Neural progenitor cell (in vitro differentiated cells): ENCODE measurements around the gene NUP93. TPM values are rescaled to one million over a fixed set of nuclear protein-coding genes. Genes with fewer than 3 reads are reported as not detected.
A peak's percentile ranks its signal among the peaks of the same experiment; 100 is the strongest.

Experiments used
- DNase-seq: peaks from one replicate; pipeline ENCODE4 v3.0.0-alpha.2; 2016; ENCODE audit warnings: low spot score
- H2AFZ ChIP-seq: fragments of 200-600 bp; sonication (generic); replicated peaks from 2 replicates; pipeline ENCODE4 v1.6.1; 2016; ENCODE audit warnings: antibody characterized with exemption
- H3F3A ChIP-seq: fragments of 200-600 bp; sonication (generic); 2 replicates; pipeline ENCODE4 v1.6.1; 2016; ENCODE audit warnings: antibody characterized with exemption, low read depth
- H3K27ac ChIP-seq: fragments of 200-600 bp; sonication (generic); 2 replicates; pipeline ENCODE4 v1.5.1; 2016; ENCODE audit warnings: mild to moderate bottlenecking
- H3K27me3 ChIP-seq: fragments of 200-600 bp; sonication (generic); 2 replicates; pipeline ENCODE4 v1.6.1; 2016; ENCODE audit warnings: mild to moderate bottlenecking, moderate library complexity
- H3K36me3 ChIP-seq: fragments of 200-600 bp; sonication (generic); 2 replicates; pipeline ENCODE4 v1.5.1; 2016
- H3K4me1 ChIP-seq: fragments of 200-600 bp; sonication (generic); 2 replicates; pipeline ENCODE4 v1.6.1; 2016; ENCODE audit warnings: mixed run types
- H3K4me2 ChIP-seq: fragments of 200-600 bp; sonication (generic); 2 replicates; pipeline ENCODE4 v1.6.1; 2016
- H3K4me3 ChIP-seq: fragments of 200-600 bp; sonication (generic); 2 replicates; pipeline ENCODE4 v1.5.1; 2016
- H3K79me2 ChIP-seq: fragments of 200-600 bp; sonication (generic); 2 replicates; pipeline ENCODE4 v1.6.1; 2016; ENCODE audit warnings: low read depth
- H3K9ac ChIP-seq: fragments of 200-600 bp; sonication (generic); 2 replicates; pipeline ENCODE4 v1.6.1; 2016
- H3K9me3 ChIP-seq: fragments of 200-600 bp; sonication (generic); 2 replicates; pipeline ENCODE4 v1.5.1; 2016; ENCODE audit warnings: low read depth
- H4K20me1 ChIP-seq: fragments of 200-600 bp; sonication (generic); 2 replicates; pipeline ENCODE4 v1.6.1; 2016; ENCODE audit warnings: low read depth
- H3K27ac Mint-ChIP-seq: 3 replicates; pipeline ENCODE4 v1.8.0; 2021; ENCODE audit warnings: mixed read lengths
- H3K27me3 Mint-ChIP-seq: 2 replicates; pipeline ENCODE4 v1.8.0; 2022; ENCODE audit warnings: low read depth, mild to moderate bottlenecking, inconsistent platforms, moderate library complexity, mixed read lengths; ENCODE audit not compliant: insufficient read depth
- H3K36me3 Mint-ChIP-seq: 3 replicates; pipeline ENCODE4 v1.8.0; 2021; ENCODE audit warnings: mixed read lengths
- H3K4me1 Mint-ChIP-seq: 3 replicates; pipeline ENCODE4 v1.8.0; 2021; ENCODE audit warnings: mixed read lengths
- H3K4me3 Mint-ChIP-seq: 3 replicates; pipeline ENCODE4 v1.8.0; 2021; ENCODE audit warnings: mild to moderate bottlenecking, moderate library complexity, mixed read lengths
- H3K9me3 Mint-ChIP-seq: 3 replicates; pipeline ENCODE4 v1.8.0; 2020; ENCODE audit warnings: mixed read lengths
- EZH2 ChIP-seq: fragments of 200-600 bp; sonication (generic); IDR thresholded peaks from 2 replicates; pipeline ENCODE4 v1.6.1; 2017; ENCODE audit warnings: antibody characterized with exemption, mild to moderate bottlenecking, moderate library complexity
- EZH2phosphoT487 ChIP-seq: fragments of 200-600 bp; sonication (generic); IDR thresholded peaks from 2 replicates; pipeline ENCODE4 v1.6.1; 2017; ENCODE audit warnings: antibody characterized with exemption
- total RNA-seq: library from RNA; depleted of rRNA; stranded (reverse); fragments of >200 nt; gene quantifications from 2 replicates; pipeline ENCODE4 v1.2.3, GENCODE V29; 2015; ENCODE audit warnings: low replicate concordance
- TF ChIP-seq, protein P1 (sequence below): fragments of 200-600 bp; sonication (generic); IDR thresholded peaks from 2 replicates; pipeline ENCODE4 v1.5.1; 2017; ENCODE audit warnings: antibody characterized with exemption, mild to moderate bottlenecking

Gene NUP93
- total RNA-seq, 1 donor from 2014 or later = 116 TPM

- Mint-ChIP-seq H3K4me3 (no peak within 1 kb of the TSS), H3K36me3 (no peaks in the 10 kb centered on the region), H3K27ac (peak within 1 kb of the TSS; percentile 87), H3K27me3 (peaks cover 9% of the 10 kb centered on the region), H3K4me1 (peaks cover 30% of the 10 kb centered on the region), H3K9me3 (no peaks in the 10 kb centered on the region)
- no peak for TF ChIP-seq EZH2
- TF ChIP-seq, protein P1, sequence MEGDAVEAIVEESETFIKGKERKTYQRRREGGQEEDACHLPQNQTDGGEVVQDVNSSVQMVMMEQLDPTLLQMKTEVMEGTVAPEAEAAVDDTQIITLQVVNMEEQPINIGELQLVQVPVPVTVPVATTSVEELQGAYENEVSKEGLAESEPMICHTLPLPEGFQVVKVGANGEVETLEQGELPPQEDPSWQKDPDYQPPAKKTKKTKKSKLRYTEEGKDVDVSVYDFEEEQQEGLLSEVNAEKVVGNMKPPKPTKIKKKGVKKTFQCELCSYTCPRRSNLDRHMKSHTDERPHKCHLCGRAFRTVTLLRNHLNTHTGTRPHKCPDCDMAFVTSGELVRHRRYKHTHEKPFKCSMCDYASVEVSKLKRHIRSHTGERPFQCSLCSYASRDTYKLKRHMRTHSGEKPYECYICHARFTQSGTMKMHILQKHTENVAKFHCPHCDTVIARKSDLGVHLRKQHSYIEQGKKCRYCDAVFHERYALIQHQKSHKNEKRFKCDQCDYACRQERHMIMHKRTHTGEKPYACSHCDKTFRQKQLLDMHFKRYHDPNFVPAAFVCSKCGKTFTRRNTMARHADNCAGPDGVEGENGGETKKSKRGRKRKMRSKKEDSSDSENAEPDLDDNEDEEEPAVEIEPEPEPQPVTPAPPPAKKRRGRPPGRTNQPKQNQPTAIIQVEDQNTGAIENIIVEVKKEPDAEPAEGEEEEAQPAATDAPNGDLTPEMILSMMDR = no peak
- TF ChIP-seq EZH2phosphoT487 = no peak
- Histone ChIP-seq H3K4me1 (peaks cover 23% of the 10 kb centered on the region), H3K27ac (no peak within 1 kb of the TSS), H4K20me1 (no peaks in the 10 kb centered on the region), H2AFZ (peak within 1 kb of the TSS; percentile 10), H3F3A (peaks cover 14% of the 10 kb centered on the region), H3K36me3 (no peaks in the 10 kb centered on the region), H3K4me2 (no peak within 1 kb of the TSS), H3K4me3 (no peak within 1 kb of the TSS), H3K27me3 (no peaks in the 10 kb centered on the region), H3K79me2 (no peaks in the 10 kb centered on the region), H3K9me3 (no peaks in the 10 kb centered on the region), H3K9ac (no peak within 1 kb of the TSS)
- no peak for DNase-seq
These were observed 135.0 kb downstream of the NUP93 start, which contains the start of gene SLC12A3 for GRCh38 chr16:56864960-56865359. SLC12A3 (plus strand) TSS chr16:56865207; CDS start chr16:56865236, 29 bp downstream.

DNA sequence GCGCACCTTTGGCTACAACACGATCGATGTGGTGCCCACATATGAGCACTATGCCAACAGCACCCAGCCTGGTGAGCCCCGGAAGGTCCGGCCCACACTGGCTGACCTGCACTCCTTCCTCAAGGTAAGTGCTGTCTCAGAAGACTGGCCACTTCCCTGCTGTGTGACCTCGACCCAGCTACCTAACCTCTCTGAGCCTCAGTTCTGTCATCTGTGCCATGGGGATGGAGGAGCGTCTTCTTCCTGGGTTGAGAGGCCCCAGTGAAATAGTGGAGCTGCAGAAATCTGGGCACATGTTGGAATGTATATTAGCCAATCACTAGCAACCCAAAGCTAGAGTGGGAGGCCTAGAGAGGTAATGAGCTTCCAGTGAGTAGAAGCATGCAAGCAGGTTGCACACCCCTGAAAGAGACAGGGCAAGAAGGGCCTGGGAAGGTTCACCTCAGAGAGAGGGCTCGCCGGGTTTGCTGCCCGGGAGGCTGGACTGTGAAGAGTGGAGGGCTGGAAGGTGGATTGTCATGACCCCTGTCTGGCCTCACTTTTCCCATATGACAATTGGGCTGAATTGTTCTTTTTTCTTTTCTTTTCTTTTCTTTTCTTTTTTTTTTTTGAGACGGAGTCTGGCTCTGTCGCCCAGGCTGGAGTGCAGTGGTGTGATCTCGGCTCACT lies 135.6 kb downstream of the NUP93 start:
- Histone ChIP-seq H3K4me2 (no peak overlapping the region), H3K27ac (no peak overlapping the region), H2AFZ (no peak overlapping the region), H3K36me3 (no peaks in the 10 kb centered on the region), H3F3A (peaks cover 9% of the 10 kb centered on the region), H3K9me3 (no peaks in the 10 kb centered on the region), H3K9ac (no peak overlapping the region), H3K27me3 (no peaks in the 10 kb centered on the region), H3K4me3 (no peak overlapping the region), H3K79me2 (no peaks in the 10 kb centered on the region), H3K4me1 (peaks cover 17% of the 10 kb centered on the region), H4K20me1 (no peaks in the 10 kb centered on the region)
- Mint-ChIP-seq H3K4me3 (no peak overlapping the region), H3K36me3 (no peaks in the 10 kb centered on the region), H3K4me1 (peaks cover 26% of the 10 kb centered on the region), H3K27me3 (peaks cover 9% of the 10 kb centered on the region), H3K9me3 (no peaks in the 10 kb centered on the region), H3K27ac (peak overlapping the region; percentile 55)
- DNase-seq = no peak
- no peak for TF ChIP-seq EZH2phosphoT487
- TF ChIP-seq, protein P1 = no peak

DNA sequence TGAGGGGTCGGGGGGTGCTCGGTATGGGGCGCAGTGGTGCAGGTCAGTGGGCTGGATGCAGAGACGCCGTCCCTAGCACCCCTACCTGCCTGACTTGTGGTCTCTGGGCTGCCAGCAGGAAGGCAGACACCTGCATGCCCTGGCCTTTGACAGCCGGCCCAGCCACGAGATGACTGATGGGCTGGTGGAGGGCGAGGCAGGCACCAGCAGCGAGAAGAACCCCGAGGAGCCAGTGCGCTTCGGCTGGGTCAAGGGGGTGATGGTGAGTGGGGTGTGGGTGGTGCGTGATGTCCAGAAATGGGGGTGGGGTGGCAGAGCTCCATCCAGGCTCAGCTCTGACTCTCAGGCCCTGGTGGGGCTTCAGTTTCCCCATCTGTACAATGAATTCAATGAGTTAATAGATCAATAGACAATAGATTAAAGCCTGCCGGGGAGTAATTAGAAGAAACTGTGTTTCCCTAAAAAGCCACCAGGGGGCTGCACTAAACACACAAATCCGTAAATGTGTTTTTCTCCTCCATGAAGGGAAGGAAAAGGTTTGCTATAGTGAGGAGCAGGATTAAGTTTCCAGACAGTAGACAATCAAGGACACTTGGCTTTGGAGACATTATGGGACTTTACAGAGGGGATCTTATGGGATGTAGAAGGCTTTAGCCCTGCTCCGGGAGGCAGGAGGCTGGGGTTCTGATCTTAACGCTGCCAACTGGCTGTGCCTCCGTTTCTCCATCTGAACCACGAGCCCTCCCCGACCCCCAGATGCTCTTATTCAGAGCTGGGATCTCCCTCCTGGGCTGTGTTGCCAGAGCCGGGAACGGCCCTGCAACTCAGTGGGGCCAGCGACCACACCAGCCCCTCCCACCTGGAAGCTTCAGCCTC lies 137.3 kb downstream of the NUP93 start:
- no peaks in the 10 kb centered on the region for H3K9me3 Mint-ChIP-seq
- H3K79me2 ChIP-seq = no peaks in the 10 kb centered on the region
- H3K27me3 ChIP-seq = no peaks in the 10 kb centered on the region
- H3K4me3 Mint-ChIP-seq = no peak overlapping the region
- H3K9me3 ChIP-seq = no peaks in the 10 kb centered on the region
- peak overlapping the region; percentile 90 for H2AFZ ChIP-seq
- H4K20me1 ChIP-seq = no peaks in the 10 kb centered on the region
- peaks cover 13% of the 10 kb centered on the region for H3K4me1 Mint-ChIP-seq
- TF ChIP-seq EZH2phosphoT487 = no peak
- TF ChIP-seq, protein P1 = peak; percentile 85
- peaks cover under 1% of the 10 kb centered on the region for H3K4me1 ChIP-seq
- no peak overlapping the region for H3K27ac ChIP-seq
- no peak overlapping the region for H3K9ac ChIP-seq
- H3F3A ChIP-seq = no peaks in the 10 kb centered on the region
- DNase-seq = peak; percentile 75
- no peak overlapping the region for H3K4me3 ChIP-seq
- no peaks in the 10 kb centered on the region for H3K36me3 ChIP-seq
- H3K36me3 Mint-ChIP-seq = no peaks in the 10 kb centered on the region
- H3K27me3 Mint-ChIP-seq = peaks cover 12% of the 10 kb centered on the region
- H3K27ac Mint-ChIP-seq = peak overlapping the region; percentile 72
- H3K4me2 ChIP-seq = no peak overlapping the region
